Chondrocyte (in vitro differentiated cells): ENCODE results near the gene IFNAR1. TPM values are rescaled to one million over a fixed set of nuclear protein-coding genes. Genes with fewer than 3 reads are reported as not detected.

Experiments
- DNase-seq: peaks from one replicate; pipeline ENCODE4 v3.0.0; 2021; ENCODE audit warnings: mixed read lengths, low spot score
- H3K27ac Mint-ChIP-seq: one replicate; pipeline ENCODE4 v1.8.0; 2021; ENCODE audit warnings: mild to moderate bottlenecking, moderate library complexity, mixed read lengths; ENCODE audit not compliant: unreplicated experiment
- H3K27me3 Mint-ChIP-seq: 2 replicates; pipeline ENCODE4 v1.8.0; 2021; ENCODE audit warnings: low read depth, mixed read lengths
- H3K36me3 Mint-ChIP-seq: 2 replicates; pipeline ENCODE4 v1.8.0; 2021; ENCODE audit warnings: low read depth, mixed read lengths
- H3K4me1 Mint-ChIP-seq: 2 replicates; pipeline ENCODE4 v1.8.0; 2021; ENCODE audit warnings: low read depth, mild to moderate bottlenecking, mixed read lengths
- H3K4me3 Mint-ChIP-seq: one replicate; pipeline ENCODE4 v1.8.0; 2021; ENCODE audit warnings: mild to moderate bottlenecking, moderate library complexity, mixed read lengths; ENCODE audit not compliant: unreplicated experiment
- H3K9me3 Mint-ChIP-seq: 2 replicates; pipeline ENCODE4 v1.8.0; 2021; ENCODE audit warnings: low read depth, mixed read lengths
- total RNA-seq: library from RNA; stranded (reverse); gene quantifications from 3 replicates; pipeline ENCODE4 v1.2.1, GENCODE V29; 2021
- TF ChIP-seq, protein P1 (sequence below): fragments of 200-600 bp; sonication (generic); IDR thresholded peaks from 2 replicates; pipeline ENCODE4 v1.5.0; 2021; ENCODE audit warnings: antibody characterized with exemption, mild to moderate bottlenecking, moderate library complexity

The IFNAR1 gene
- total RNA-seq, 1 donor from 2014 or later, result 47.7 TPM

- H3K4me3 Mint-ChIP-seq, result no peak overlapping the region
- H3K27ac Mint-ChIP-seq, result no peak overlapping the region
- H3K9me3 Mint-ChIP-seq, result no peaks in the 10 kb centered on the region
- H3K36me3 Mint-ChIP-seq, result no peaks in the 10 kb centered on the region
- TF ChIP-seq, protein P1, sequence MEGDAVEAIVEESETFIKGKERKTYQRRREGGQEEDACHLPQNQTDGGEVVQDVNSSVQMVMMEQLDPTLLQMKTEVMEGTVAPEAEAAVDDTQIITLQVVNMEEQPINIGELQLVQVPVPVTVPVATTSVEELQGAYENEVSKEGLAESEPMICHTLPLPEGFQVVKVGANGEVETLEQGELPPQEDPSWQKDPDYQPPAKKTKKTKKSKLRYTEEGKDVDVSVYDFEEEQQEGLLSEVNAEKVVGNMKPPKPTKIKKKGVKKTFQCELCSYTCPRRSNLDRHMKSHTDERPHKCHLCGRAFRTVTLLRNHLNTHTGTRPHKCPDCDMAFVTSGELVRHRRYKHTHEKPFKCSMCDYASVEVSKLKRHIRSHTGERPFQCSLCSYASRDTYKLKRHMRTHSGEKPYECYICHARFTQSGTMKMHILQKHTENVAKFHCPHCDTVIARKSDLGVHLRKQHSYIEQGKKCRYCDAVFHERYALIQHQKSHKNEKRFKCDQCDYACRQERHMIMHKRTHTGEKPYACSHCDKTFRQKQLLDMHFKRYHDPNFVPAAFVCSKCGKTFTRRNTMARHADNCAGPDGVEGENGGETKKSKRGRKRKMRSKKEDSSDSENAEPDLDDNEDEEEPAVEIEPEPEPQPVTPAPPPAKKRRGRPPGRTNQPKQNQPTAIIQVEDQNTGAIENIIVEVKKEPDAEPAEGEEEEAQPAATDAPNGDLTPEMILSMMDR, result peak; percentile 55
- DNase-seq, result no peak
- no peaks in the 10 kb centered on the region for H3K27me3 Mint-ChIP-seq
- peaks cover 29% of the 10 kb centered on the region for H3K4me1 Mint-ChIP-seq
Observed at GRCh38 chr21:33386222-33386784, 61.5 kb downstream of the IFNAR1 start.

DNA sequence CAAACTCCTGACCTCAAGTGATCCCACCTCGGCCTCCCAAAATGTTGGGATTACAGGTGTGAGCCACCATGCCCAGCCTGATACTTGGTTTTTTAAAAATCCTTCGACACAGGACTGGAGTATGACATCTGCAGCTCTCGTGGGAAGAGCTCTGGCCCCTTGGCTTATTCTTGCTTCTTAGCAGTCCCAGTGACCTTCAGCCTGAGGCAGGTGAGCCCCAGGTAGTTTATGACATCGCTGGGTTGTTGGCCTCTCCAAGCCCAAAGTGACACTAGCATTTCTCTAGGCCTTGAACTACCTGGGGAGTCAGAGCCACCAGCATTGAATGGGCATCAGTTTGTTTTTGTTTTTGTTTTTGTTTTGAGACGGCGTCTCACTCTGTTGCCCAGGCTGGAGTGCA, 62.5 kb downstream of the IFNAR1 start:
- TF ChIP-seq, protein P1, result no peak
- H3K36me3 Mint-ChIP-seq, result no peaks in the 10 kb centered on the region
- no peak for DNase-seq
- no peaks in the 10 kb centered on the region for H3K9me3 Mint-ChIP-seq
- H3K27me3 Mint-ChIP-seq, result no peaks in the 10 kb centered on the region
- H3K27ac Mint-ChIP-seq, result no peak overlapping the region
- H3K4me3 Mint-ChIP-seq, result no peak overlapping the region
- peaks cover 20% of the 10 kb centered on the region for H3K4me1 Mint-ChIP-seq

DNA sequence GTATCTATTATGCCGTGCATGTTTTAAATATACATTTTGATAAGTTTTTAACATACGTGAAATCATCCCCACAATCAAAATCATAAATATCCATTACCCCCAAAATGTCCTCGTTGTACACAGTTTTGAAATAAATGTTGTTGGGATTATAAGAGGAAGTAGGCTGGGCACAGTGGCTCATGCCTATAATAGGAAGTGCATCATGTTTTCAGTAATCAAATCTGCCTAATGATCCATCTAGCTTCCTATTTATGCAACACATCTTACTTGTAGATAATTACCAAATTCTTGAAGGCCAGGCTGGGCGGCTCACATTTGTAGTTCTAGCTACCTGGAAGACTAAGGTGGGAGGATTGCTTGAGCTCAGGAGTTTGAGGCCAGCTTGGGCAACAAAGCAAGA, 63.4 kb downstream of the IFNAR1 start:
- no peak overlapping the region for H3K27ac Mint-ChIP-seq
- H3K9me3 Mint-ChIP-seq, result no peaks in the 10 kb centered on the region
- H3K36me3 Mint-ChIP-seq, result no peaks in the 10 kb centered on the region
- H3K4me1 Mint-ChIP-seq, result peaks cover 11% of the 10 kb centered on the region
- no peak for DNase-seq
- no peak overlapping the region for H3K4me3 Mint-ChIP-seq
- TF ChIP-seq, protein P1, result no peak
- H3K27me3 Mint-ChIP-seq, result no peaks in the 10 kb centered on the region

- no peak for DNase-seq
- Mint-ChIP-seq H3K4me1 (peaks cover 5% of the 10 kb centered on the region), H3K27ac (no peak overlapping the region), H3K36me3 (no peaks in the 10 kb centered on the region), H3K4me3 (no peak overlapping the region), H3K27me3 (no peaks in the 10 kb centered on the region), H3K9me3 (no peaks in the 10 kb centered on the region)
- TF ChIP-seq, protein P1, result no peak
Observed at GRCh38 chr21:33390479-33390878, 65.7 kb downstream of the IFNAR1 start.

DNA sequence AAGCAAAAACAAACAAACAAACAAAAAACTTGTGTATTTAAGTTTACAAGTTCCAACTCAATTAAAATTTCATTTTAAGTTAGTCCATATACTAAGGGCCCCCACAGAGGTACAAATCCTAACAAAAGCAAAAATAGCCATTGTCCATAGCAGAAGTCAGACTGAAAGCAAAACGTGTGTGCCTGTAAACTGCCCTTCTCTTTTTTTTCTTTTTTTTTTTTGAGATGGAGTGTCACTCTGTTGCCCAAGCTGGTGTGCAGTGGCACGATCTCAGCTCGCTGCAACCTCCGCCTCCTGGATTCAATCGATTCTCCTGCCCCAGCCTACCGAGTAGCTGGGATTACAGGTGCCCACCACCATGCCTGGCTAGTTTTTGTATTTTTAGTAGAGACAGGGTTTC, 66.9 kb downstream of the IFNAR1 start:
- TF ChIP-seq, protein P1, result no peak

More for the DNA sequence above, 66.9 kb downstream of the IFNAR1 start:
- no peaks in the 10 kb centered on the region for H3K36me3 Mint-ChIP-seq
- peaks cover 17% of the 10 kb centered on the region for H3K4me1 Mint-ChIP-seq
- no peak overlapping the region for H3K27ac Mint-ChIP-seq
- no peaks in the 10 kb centered on the region for H3K27me3 Mint-ChIP-seq
- no peak for DNase-seq
- H3K9me3 Mint-ChIP-seq, result no peaks in the 10 kb centered on the region
- H3K4me3 Mint-ChIP-seq, result no peak overlapping the region
